ENCODE data around the gene SVIL.
"Not testable (repeated sequence)": the region's sequence is repeated elsewhere in the genome, so short reads cannot be mapped to it uniquely, and the experiment has no call there.

The SVIL gene

DNA sequence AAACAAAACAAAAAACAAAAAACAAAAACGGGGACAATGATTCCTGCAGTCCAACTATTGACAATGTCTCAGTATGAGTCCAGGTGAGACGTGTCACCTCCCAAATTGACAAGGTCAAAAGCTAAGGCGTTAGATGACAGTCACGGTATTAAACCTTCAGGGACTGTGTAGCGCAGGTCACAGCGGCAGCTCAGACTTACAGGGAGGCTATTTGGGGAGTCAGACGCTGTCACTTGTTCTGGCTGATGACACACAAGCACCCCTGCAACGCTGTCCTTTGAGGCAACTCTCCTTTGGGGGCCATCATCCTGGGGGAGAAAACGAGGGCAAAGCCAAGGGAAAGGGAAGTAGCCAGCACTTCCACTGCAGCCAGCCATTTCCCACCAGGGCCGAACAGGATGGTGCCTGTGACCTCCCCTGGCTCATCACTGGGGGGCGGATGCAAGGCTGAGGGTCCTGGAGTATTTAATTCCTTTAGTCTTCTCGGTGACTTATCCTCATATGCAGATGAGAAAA lies 55.3 kb downstream of the SVIL start:
- H3K4me3 ChIP-seq (ENCODE audit: insufficient read length, low read depth) = no peak overlapping the region
- DNase-seq (ENCODE audit: low read depth, low spot score) = no peak
- no peak overlapping the region for H3K9ac ChIP-seq (ENCODE audit: insufficient read length, low read depth)
- peaks cover 55% of the 10 kb centered on the region for H3K36me3 ChIP-seq (ENCODE audit: insufficient read depth, insufficient read length, low read length)
- no peaks in the 10 kb centered on the region for H3K27me3 ChIP-seq (ENCODE audit: insufficient read depth, insufficient read length)
- H3K4me1 ChIP-seq (ENCODE audit: insufficient read depth, insufficient read length) = no peaks in the 10 kb centered on the region
- TF ChIP-seq SUZ12 (IDR thresholded peaks at IDR 0.05; ENCODE audit: extremely low read depth, insufficient read depth, insufficient read length) (no peak), ZNF274 (IDR thresholded peaks at IDR 0.05; ENCODE audit: low read depth, low read length) (no peak), YY1 (IDR thresholded peaks at IDR 0.05; ENCODE audit: insufficient read depth, insufficient read length) (no peak)
- no peaks in the 10 kb centered on the region for H3K9me3 ChIP-seq (ENCODE audit: insufficient read depth, low read length)

DNA sequence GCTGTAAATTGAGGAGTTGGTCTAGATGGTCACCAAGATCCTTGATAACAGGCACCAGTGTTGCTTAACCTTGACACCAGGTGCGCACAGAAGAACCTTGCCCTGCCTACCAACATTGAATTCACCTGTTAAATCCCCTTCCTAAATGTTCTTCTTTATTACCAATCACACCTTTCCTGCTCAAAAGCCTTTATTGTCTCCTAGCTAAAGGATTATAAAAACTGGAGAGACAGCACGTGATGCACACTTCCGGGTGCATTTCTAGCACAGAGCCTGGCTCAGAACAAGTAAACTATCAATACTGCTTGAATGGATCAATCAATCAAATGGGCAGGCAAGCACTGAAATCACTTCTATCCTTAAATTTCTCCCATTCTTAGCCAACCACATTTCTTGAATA lies 56.3 kb downstream of the SVIL start:
- Histone ChIP-seq H3K4me3 (ENCODE audit: insufficient read length, low read depth) (no peak overlapping the region), H3K4me1 (ENCODE audit: insufficient read depth, insufficient read length) (no peaks in the 10 kb centered on the region), H3K9ac (ENCODE audit: insufficient read length, low read depth) (no peak overlapping the region), H3K36me3 (ENCODE audit: insufficient read depth, insufficient read length, low read length) (peaks cover 53% of the 10 kb centered on the region), H3K9me3 (ENCODE audit: insufficient read depth, low read length) (no peaks in the 10 kb centered on the region), H3K27me3 (ENCODE audit: insufficient read depth, insufficient read length) (no peaks in the 10 kb centered on the region)
- DNase-seq (ENCODE audit: low read depth, low spot score) = no peak
- no peak for TF ChIP-seq ZNF274 (IDR thresholded peaks at IDR 0.05; ENCODE audit: low read depth, low read length)
- no peak for TF ChIP-seq YY1 (IDR thresholded peaks at IDR 0.05; ENCODE audit: insufficient read depth, insufficient read length)
- TF ChIP-seq SUZ12 (IDR thresholded peaks at IDR 0.05; ENCODE audit: extremely low read depth, insufficient read depth, insufficient read length) = no peak

DNA sequence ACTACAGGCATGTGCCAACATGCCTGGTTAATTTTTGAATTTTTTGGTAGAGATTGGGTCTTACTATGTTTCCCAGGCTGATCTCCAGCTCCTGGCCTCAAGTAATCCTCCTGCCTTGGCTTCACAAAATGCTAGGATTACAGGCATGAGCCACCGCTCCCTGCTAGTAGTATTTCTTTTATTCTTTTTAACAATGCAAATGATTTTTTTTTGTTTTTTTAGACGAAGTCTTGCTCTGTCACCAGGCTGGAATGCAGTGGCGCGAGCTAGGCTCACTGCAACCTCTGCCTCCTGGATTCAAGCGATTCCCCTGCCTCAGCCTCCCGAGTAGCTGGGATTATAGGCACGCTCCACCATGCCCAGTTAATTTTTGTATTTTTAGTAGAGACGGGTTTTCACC lies 58.1 kb downstream of the SVIL start:
- H3K36me3 ChIP-seq (ENCODE audit: insufficient read depth, insufficient read length, low read length) = peaks cover 47% of the 10 kb centered on the region
- no peak for TF ChIP-seq ZNF274 (IDR thresholded peaks at IDR 0.05; ENCODE audit: low read depth, low read length)
- TF ChIP-seq YY1 (IDR thresholded peaks at IDR 0.05; ENCODE audit: insufficient read depth, insufficient read length) = no peak
- TF ChIP-seq SUZ12 (IDR thresholded peaks at IDR 0.05; ENCODE audit: extremely low read depth, insufficient read depth, insufficient read length) = no peak
- no peaks in the 10 kb centered on the region for H3K4me1 ChIP-seq (ENCODE audit: insufficient read depth, insufficient read length)
- no peak for DNase-seq (ENCODE audit: low read depth, low spot score)
- no peak overlapping the region for H3K9ac ChIP-seq (ENCODE audit: insufficient read length, low read depth)
- no peaks in the 10 kb centered on the region for H3K9me3 ChIP-seq (ENCODE audit: insufficient read depth, low read length)
- no peak overlapping the region for H3K4me3 ChIP-seq (ENCODE audit: insufficient read length, low read depth)
- no peaks in the 10 kb centered on the region for H3K27me3 ChIP-seq (ENCODE audit: insufficient read depth, insufficient read length)

DNA sequence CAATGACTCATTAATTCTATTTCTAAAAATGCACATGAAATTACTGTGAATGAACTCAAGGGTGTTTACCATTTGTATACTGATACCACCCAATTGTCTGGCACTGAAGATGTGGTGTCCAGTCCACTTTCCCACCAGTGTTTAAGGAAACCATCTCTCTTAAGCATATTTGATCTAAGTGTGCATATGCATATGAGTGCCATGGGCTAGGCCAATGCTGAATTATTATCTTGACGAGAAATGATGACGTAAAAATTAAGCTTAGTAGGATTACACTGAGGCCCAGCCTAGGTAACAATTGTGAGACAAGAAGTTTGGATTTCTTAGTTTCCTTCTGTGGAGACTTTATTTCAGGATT lies 59.7 kb downstream of the SVIL start:
- H3K36me3 ChIP-seq (ENCODE audit: insufficient read depth, insufficient read length, low read length) = peaks cover 37% of the 10 kb centered on the region
- H3K9ac ChIP-seq (ENCODE audit: insufficient read length, low read depth) = no peak overlapping the region
- no peaks in the 10 kb centered on the region for H3K4me1 ChIP-seq (ENCODE audit: insufficient read depth, insufficient read length)
- H3K27me3 ChIP-seq (ENCODE audit: insufficient read depth, insufficient read length) = no peaks in the 10 kb centered on the region
- no peak for DNase-seq (ENCODE audit: low read depth, low spot score)
- no peaks in the 10 kb centered on the region for H3K9me3 ChIP-seq (ENCODE audit: insufficient read depth, low read length)
- TF ChIP-seq SUZ12 (IDR thresholded peaks at IDR 0.05; ENCODE audit: extremely low read depth, insufficient read depth, insufficient read length) (no peak), YY1 (IDR thresholded peaks at IDR 0.05; ENCODE audit: insufficient read depth, insufficient read length) (no peak), ZNF274 (IDR thresholded peaks at IDR 0.05; ENCODE audit: low read depth, low read length) (no peak)
- no peak overlapping the region for H3K4me3 ChIP-seq (ENCODE audit: insufficient read length, low read depth)

DNA sequence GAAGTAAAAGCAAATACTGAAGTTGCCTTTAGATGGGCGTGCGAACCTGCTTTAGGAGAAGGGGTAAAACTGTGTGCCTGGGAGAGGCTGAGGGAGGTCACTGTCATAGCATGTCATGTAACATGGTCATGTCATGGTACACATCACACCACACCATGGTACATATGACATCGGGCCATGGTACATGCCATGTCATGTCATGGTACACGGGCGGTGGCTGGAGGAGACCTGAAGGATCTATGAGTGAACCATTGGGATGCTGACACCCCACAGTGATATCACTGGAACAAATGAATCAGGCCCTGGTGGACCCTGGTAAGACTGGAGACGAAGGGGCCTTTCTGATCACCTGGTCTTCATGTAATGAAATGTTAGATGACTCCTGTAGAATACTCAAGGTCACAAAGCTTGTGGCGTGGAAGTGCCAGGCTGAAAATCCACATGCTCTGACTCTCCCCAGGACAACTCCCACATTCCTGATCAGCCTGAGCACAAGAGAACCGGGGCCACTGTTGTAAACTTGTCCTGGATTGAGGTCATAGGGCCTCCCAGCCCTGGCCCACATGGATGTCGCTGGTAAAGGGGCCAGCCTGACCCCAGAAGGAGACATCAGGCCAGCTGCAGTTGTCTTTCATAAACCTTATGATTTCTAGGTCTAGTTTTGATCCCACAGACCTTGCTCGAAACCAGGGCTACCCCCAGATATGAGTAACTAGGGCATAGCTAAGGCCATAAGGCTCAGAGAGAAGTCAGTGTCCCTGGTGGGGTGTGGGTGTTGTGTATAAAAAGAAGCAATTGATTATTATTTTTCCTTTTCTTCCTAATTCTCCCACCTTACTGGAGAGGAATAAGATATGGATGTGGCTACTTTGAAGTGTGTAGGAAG lies 60.3 kb downstream of the SVIL start:
- not testable (repeated sequence) for H3K9ac ChIP-seq (ENCODE audit: insufficient read length, low read depth); H3K4me3 ChIP-seq (ENCODE audit: insufficient read length, low read depth); H3K9me3 ChIP-seq (ENCODE audit: insufficient read depth, low read length); DNase-seq (ENCODE audit: low read depth, low spot score); H3K4me1 ChIP-seq (ENCODE audit: insufficient read depth, insufficient read length); H3K27me3 ChIP-seq (ENCODE audit: insufficient read depth, insufficient read length)
- peaks cover 33% of the 10 kb centered on the region for H3K36me3 ChIP-seq (ENCODE audit: insufficient read depth, insufficient read length, low read length)

DNA sequence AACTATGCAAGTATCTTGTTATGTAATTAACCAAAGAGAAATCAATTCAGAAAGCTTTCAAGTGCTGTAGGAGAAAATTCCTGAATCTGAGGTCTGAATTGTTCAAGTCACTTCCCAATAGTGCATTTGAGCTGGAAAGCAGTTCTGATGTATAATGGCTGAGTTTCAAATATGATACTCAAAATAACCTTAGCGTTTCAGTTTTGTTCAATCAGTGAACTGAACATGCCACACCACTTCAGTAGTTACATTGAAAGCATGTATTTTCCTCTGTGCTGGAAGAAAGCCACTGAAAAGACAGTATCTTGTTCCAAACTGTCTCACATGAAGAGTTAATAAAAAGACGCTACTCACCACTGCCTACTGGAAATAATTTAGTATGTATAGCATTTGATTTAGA lies 64.5 kb downstream of the SVIL start:
- H3K36me3 ChIP-seq (ENCODE audit: insufficient read depth, insufficient read length, low read length) = peaks cover 37% of the 10 kb centered on the region
- not testable (repeated sequence) for DNase-seq (ENCODE audit: low read depth, low spot score); H3K9me3 ChIP-seq (ENCODE audit: insufficient read depth, low read length); H3K4me3 ChIP-seq (ENCODE audit: insufficient read length, low read depth); H3K9ac ChIP-seq (ENCODE audit: insufficient read length, low read depth); H3K4me1 ChIP-seq (ENCODE audit: insufficient read depth, insufficient read length); H3K27me3 ChIP-seq (ENCODE audit: insufficient read depth, insufficient read length)

DNA sequence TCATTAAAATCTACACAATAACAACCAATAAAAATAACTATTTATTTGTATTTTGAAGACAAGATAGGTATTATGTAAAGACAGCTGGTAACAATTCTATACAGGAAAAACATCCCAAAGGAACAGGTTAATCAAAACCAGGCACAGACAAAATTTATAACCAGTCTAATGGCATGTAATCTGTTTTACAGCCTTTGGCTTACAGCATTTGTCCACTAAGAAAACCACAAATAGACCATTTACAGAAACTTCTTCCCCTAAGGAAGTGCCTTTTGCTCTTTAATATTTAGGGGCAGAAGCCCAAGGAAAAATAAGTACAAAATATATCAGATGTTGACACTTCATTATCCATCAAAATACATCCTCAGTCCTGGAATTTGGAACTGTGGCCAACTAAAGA lies 65.0 kb downstream of the SVIL start:
- Histone ChIP-seq H3K4me1 (ENCODE audit: insufficient read depth, insufficient read length) (peaks cover 3% of the 10 kb centered on the region), H3K9me3 (ENCODE audit: insufficient read depth, low read length) (no peaks in the 10 kb centered on the region), H3K27me3 (ENCODE audit: insufficient read depth, insufficient read length) (no peaks in the 10 kb centered on the region), H3K4me3 (ENCODE audit: insufficient read length, low read depth) (no peak overlapping the region), H3K9ac (ENCODE audit: insufficient read length, low read depth) (no peak overlapping the region), H3K36me3 (ENCODE audit: insufficient read depth, insufficient read length, low read length) (peaks cover 35% of the 10 kb centered on the region)
- TF ChIP-seq YY1 (IDR thresholded peaks at IDR 0.05; ENCODE audit: insufficient read depth, insufficient read length) (no peak), SUZ12 (IDR thresholded peaks at IDR 0.05; ENCODE audit: extremely low read depth, insufficient read depth, insufficient read length) (no peak), ZNF274 (IDR thresholded peaks at IDR 0.05; ENCODE audit: low read depth, low read length) (no peak)
- DNase-seq (ENCODE audit: low read depth, low spot score) = no peak
